OCI-LY1 (cell line): ENCODE data around the gene TMOD3.

Source experiments
- EZH2 ChIP-seq: fragments of 200-600 bp; sonication (generic), shearing (Covaris generic); IDR thresholded peaks from 2 replicates; pipeline ENCODE4 v1.8.0; 2017; ENCODE audit warnings: borderline replicate concordance, mixed run types, mild to moderate bottlenecking, antibody characterized with exemption, low read length, moderate library complexity, mixed read lengths
- TF ChIP-seq, protein P1 (sequence below): fragments of 200-600 bp; sonication (generic), shearing (Covaris generic); IDR thresholded peaks from 2 replicates; pipeline ENCODE4 v1.5.1; 2017; ENCODE audit warnings: mild to moderate bottlenecking, antibody characterized with exemption, low read length, moderate library complexity, mixed read lengths

DNA sequence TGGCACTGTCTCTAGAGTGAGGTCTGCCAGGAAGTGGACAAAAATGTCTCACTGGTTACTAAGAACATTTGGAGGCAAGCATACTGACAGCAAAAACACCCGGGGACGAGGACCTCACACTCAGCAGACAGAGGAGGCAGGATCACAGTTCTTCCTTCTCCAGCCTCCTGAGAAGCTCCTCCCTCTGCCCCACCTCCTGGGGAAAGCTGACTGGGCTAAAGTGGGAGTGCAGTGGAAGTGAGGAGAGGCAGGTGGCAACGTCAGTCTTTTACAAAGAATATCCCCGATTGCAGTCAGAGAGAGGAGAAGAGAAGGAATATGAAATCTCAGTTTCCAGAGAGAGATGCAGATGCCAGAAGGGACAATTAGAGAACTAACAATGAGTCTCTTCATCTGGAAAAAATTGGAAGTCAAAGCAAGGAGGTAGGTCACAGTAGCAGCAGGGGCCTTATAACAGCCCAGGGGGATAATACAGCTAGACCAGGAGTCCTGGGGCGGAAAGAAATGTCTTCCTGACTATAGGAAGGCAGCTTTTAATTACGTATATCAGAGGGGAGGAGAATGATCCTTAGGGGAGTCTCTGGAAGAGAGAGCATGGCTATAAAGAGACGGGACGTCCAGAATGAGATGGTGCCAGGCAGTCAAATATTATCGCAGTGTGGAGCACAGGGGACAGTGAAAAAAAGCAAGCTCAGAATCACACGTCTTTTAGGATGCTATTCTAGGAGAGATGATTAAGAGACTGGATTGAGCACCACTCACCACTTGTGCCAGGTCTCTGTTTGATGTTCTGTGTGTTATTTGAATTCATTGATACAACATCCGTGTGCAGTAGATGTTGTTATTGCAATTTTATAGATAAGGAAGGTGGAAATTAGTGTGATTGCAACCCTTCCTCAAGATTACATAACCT, 95.0 kb downstream of the TMOD3 start:
- TF ChIP-seq, protein P1, sequence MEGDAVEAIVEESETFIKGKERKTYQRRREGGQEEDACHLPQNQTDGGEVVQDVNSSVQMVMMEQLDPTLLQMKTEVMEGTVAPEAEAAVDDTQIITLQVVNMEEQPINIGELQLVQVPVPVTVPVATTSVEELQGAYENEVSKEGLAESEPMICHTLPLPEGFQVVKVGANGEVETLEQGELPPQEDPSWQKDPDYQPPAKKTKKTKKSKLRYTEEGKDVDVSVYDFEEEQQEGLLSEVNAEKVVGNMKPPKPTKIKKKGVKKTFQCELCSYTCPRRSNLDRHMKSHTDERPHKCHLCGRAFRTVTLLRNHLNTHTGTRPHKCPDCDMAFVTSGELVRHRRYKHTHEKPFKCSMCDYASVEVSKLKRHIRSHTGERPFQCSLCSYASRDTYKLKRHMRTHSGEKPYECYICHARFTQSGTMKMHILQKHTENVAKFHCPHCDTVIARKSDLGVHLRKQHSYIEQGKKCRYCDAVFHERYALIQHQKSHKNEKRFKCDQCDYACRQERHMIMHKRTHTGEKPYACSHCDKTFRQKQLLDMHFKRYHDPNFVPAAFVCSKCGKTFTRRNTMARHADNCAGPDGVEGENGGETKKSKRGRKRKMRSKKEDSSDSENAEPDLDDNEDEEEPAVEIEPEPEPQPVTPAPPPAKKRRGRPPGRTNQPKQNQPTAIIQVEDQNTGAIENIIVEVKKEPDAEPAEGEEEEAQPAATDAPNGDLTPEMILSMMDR, result no peak
- TF ChIP-seq EZH2, result no peak
